SU-DHL-6 (cell line): Measurements from ENCODE around the gene FAM53B.

ENCODE experiments used
- H2AFZ ChIP-seq: fragments of 200-600 bp; sonication (generic); 2 replicates; pipeline ENCODE4 v1.6.1; 2014; ENCODE audit warnings: low read depth, mild to moderate bottlenecking, moderate library complexity, mixed read lengths, antibody characterized with exemption, low read length; ENCODE audit not compliant: severe bottlenecking
- H3F3A ChIP-seq: fragments of 200-600 bp; shearing (Covaris generic); 2 replicates; pipeline ENCODE4 v1.6.0; 2016; ENCODE audit warnings: antibody characterized with exemption, mild to moderate bottlenecking; ENCODE audit not compliant: insufficient read depth
- H3K27ac ChIP-seq: fragments of 200-600 bp; sonication (generic); 2 replicates; pipeline ENCODE4 v1.5.1; 2016; ENCODE audit warnings: low read depth, mild to moderate bottlenecking, low read length, moderate library complexity, mixed read lengths
- H3K27me3 ChIP-seq: fragments of 200-600 bp; sonication (generic), shearing (Covaris generic); 2 replicates; pipeline ENCODE4 v1.6.0; 2014; ENCODE audit warnings: mild to moderate bottlenecking, low read length
- H3K36me3 ChIP-seq: fragments of 200-600 bp; sonication (generic); 2 replicates; pipeline ENCODE4 v1.6.1; 2014; ENCODE audit warnings: mild to moderate bottlenecking, low read length, mixed read lengths
- H3K4me2 ChIP-seq: fragments of 300-600, 200-600 bp; shearing (Covaris generic), sonication (generic); 2 replicates; pipeline ENCODE4 v1.6.0; 2014; ENCODE audit warnings: low read length, low read depth, mild to moderate bottlenecking; ENCODE audit not compliant: poor library complexity, severe bottlenecking
- H3K4me3 ChIP-seq: fragments of 200-600 bp; sonication (generic); 2 replicates; pipeline ENCODE4 v1.5.1; 2014; ENCODE audit warnings: antibody characterized with exemption, low read length, mild to moderate bottlenecking, mixed read lengths; ENCODE audit not compliant: insufficient read depth, poor library complexity, severe bottlenecking
- H3K79me2 ChIP-seq: fragments of 200-600 bp; sonication (generic); 2 replicates; pipeline ENCODE4 v1.6.1; 2014; ENCODE audit warnings: mild to moderate bottlenecking, low read length, moderate library complexity; ENCODE audit not compliant: insufficient read depth
- H3K9ac ChIP-seq: fragments of 200-600 bp; sonication (generic); 2 replicates; pipeline ENCODE4 v1.7.0; 2014; ENCODE audit warnings: mild to moderate bottlenecking, low read length
- H3K9me2 ChIP-seq: fragments of 200-600 bp; sonication (generic); replicated peaks from 2 replicates; pipeline ENCODE4 v1.6.1; 2014; ENCODE audit warnings: low read length; ENCODE audit not compliant: insufficient read depth
- H3K9me3 ChIP-seq: fragments of 200-600 bp; sonication (generic); 2 replicates; pipeline ENCODE4 v1.6.1; 2014; ENCODE audit warnings: low read length, mixed read lengths; ENCODE audit not compliant: insufficient read depth
- H4K20me1 ChIP-seq: fragments of 200-600 bp; sonication (generic); 2 replicates; pipeline ENCODE4 v1.6.1; 2014; ENCODE audit warnings: low read depth, mild to moderate bottlenecking, antibody characterized with exemption, low read length, moderate library complexity, mixed read lengths
- CTCF ChIP-seq: fragments of 200-600 bp; sonication (generic); IDR thresholded peaks from one replicate; pipeline ENCODE4 v1.5.1; 2017; ENCODE audit warnings: antibody characterized with exemption, mild to moderate bottlenecking, low read length, moderate library complexity; ENCODE audit not compliant: insufficient read depth, poor library complexity, severe bottlenecking
- EZH2phosphoT487 ChIP-seq: fragments of 200-600 bp; sonication (generic), shearing (Covaris generic); conservative IDR thresholded peaks from 2 replicates; pipeline ENCODE4 v1.6.1; 2018; ENCODE audit warnings: mild to moderate bottlenecking, antibody characterized with exemption, low read length, moderate library complexity, mixed read lengths

The FAM53B gene

DNA sequence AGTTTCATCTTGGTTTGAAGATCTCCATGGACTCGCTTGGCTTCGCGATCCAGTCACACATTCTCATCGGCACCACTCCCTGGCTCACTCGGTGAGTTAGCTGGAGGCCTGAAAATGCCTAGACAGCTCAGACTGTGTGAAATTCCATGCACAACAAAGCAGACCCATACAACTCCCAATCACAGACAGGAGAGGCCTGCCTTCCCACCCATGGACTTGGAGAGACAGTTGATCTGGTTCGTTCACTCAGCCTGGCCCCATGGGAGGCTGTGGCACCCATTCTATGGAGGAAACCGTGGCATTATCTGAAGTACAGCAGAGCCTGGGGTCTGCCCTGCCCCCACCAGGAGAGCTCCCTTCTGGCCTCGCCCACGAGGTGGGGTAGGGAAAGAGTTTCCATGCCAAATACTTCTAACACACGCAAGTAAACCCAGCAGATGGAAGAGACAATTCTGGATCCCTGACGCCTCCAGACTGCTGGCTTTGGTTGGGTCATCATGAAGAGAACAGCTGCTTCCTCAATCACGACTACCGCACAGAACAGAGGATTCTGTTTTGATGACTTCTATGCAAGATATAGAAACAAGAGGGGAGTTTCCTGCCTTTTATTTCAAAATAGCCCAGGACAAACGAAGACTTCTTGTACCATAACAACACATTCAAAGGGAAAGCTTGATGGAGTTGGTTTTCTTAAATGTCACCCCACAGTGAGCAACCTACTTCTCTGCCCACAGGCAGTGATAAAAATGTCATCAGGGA is 15.9 kb downstream of the FAM53B start:
- H3K27me3 ChIP-seq, result no peaks in the 10 kb centered on the region
- H3K4me2 ChIP-seq, result peak overlapping the region; percentile 28
- peaks cover 41% of the 10 kb centered on the region for H3F3A ChIP-seq
- H3K9me3 ChIP-seq, result no peaks in the 10 kb centered on the region
- H2AFZ ChIP-seq, result no peak overlapping the region
- TF ChIP-seq EZH2phosphoT487, result no peak
- no peak for TF ChIP-seq CTCF
- H3K4me3 ChIP-seq, result no peak overlapping the region
- H3K27ac ChIP-seq, result peak overlapping the region; percentile 54
- H3K36me3 ChIP-seq, result peaks cover 6% of the 10 kb centered on the region; the same call in 1 of the 2 replicates
- peaks cover 14% of the 10 kb centered on the region; the same call in 1 of the 2 replicates for H4K20me1 ChIP-seq
- no peak overlapping the region; the same call in 1 of the 2 replicates for H3K9ac ChIP-seq
- peaks cover 100% of the 10 kb centered on the region for H3K79me2 ChIP-seq
- no peaks in the 10 kb centered on the region for H3K9me2 ChIP-seq

DNA sequence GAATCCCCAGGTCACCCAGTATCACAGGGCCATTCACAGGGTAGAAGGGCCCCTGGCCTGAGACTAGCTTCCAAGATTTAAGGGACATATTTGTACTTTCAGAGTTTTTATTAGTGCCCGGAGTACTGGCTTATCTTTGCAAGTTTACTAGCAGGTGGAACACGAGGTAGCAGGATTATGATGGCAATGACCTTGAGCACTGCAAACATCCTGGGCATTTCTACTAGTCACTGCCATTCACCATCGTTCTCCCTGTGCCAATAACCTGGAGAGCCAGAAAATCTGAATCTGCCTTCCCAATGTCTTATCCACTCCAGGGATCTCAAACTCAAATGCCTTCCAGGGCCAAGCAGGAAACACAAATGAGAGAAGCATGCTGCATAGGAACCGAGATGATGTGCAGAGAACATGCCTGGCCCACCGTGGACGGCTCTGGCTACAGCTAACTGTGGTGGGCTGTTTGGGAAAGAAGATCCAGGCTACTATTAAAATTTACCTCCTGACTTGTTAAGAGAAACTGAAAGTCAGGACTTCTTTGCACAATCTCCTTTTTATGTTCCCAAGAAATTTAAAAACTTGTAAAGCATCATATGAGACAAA is 16.7 kb downstream of the FAM53B start:
- peak overlapping the region; percentile 3 for H3K4me2 ChIP-seq
- peak overlapping the region; percentile 54 for H3K27ac ChIP-seq
- no peaks in the 10 kb centered on the region for H3K9me3 ChIP-seq
- H3K79me2 ChIP-seq, result peaks cover 100% of the 10 kb centered on the region
- peaks cover 6% of the 10 kb centered on the region; the same call in 1 of the 2 replicates for H3K36me3 ChIP-seq
- no peaks in the 10 kb centered on the region for H3K9me2 ChIP-seq
- H3K9ac ChIP-seq, result no peak overlapping the region
- peaks cover 49% of the 10 kb centered on the region for H3F3A ChIP-seq
- TF ChIP-seq EZH2phosphoT487 (no peak), CTCF (no peak)
- no peak overlapping the region for H2AFZ ChIP-seq
- H4K20me1 ChIP-seq, result peaks cover 14% of the 10 kb centered on the region; the same call in 1 of the 2 replicates
- H3K27me3 ChIP-seq, result no peaks in the 10 kb centered on the region
- no peak overlapping the region for H3K4me3 ChIP-seq

- no peak overlapping the region for H3K4me3 ChIP-seq
- H3K27ac ChIP-seq, result peak overlapping the region; percentile 69; the same call in 1 of the 2 replicates
- peak overlapping the region; percentile 39 for H3K4me2 ChIP-seq
- peaks cover 63% of the 10 kb centered on the region for H3F3A ChIP-seq
- H3K36me3 ChIP-seq, result peaks cover 6% of the 10 kb centered on the region; the same call in 1 of the 2 replicates
- H3K9ac ChIP-seq, result peak overlapping the region; percentile 17; the same call in 1 of the 2 replicates
- H2AFZ ChIP-seq, result no peak overlapping the region
- H3K9me3 ChIP-seq, result no peaks in the 10 kb centered on the region
- TF ChIP-seq CTCF (no peak), EZH2phosphoT487 (no peak)
- H3K27me3 ChIP-seq, result no peaks in the 10 kb centered on the region
- peaks cover 100% of the 10 kb centered on the region for H3K79me2 ChIP-seq
- H3K9me2 ChIP-seq, result no peaks in the 10 kb centered on the region
- peaks cover 14% of the 10 kb centered on the region; the same call in 1 of the 2 replicates for H4K20me1 ChIP-seq
These were observed 18.4 kb downstream of the FAM53B start for GRCh38 chr10:124725791-124726190.
